Ovary (tissue), 9 donors: ENCODE data around the gene EFEMP2. TPM values are rescaled to one million over a fixed set of nuclear protein-coding genes. Genes with fewer than 3 reads are reported as not detected.

ENCODE experiments used
- DNase-seq, 5 donors: peaks; one replicate each; pipeline ENCODE4 v3.0.0-alpha.2; 2019 to 2020
- H3K27ac ChIP-seq, 2 donors: fragments of 200-600 bp; one replicate each; pipeline versions ENCODE4 v1.5.1 to v1.8.0; 2019 to 2022
- H3K27me3 ChIP-seq: fragments of 200-600 bp; one replicate; pipeline ENCODE4 v1.8.0; 2022
- H3K36me3 ChIP-seq: fragments of 200-600 bp; sonication (generic); one replicate; pipeline ENCODE4 v1.5.1; 2019
- H3K4me1 ChIP-seq: one replicate; pipeline ENCODE4 v1.8.1; 2013; ENCODE audit warnings: mild to moderate bottlenecking, moderate library complexity; ENCODE audit not compliant: insufficient read depth
- H3K4me3 ChIP-seq: fragments of 200-600 bp; sonication (generic); one replicate; pipeline ENCODE4 v1.5.1; 2017
- H3K9me3 ChIP-seq, 2 donors: fragments of 200-600 bp in 1 of 2; sonication (generic) in 1 of 2; one replicate each; pipeline versions ENCODE4 v1.5.1 to v1.8.1; 2013 to 2019; ENCODE audit warnings: mild to moderate bottlenecking in 1 of 2, moderate library complexity in 1 of 2
- EP300 ChIP-seq: sonication (generic); formaldehyde crosslinking; IDR thresholded peaks from one replicate; pipeline ENCODE4 v1.6.1; 2017; ENCODE audit warnings: antibody characterized with exemption
- POLR2A ChIP-seq: fragments of 450-650 bp; IDR thresholded peaks from one replicate; pipeline ENCODE4 v1.6.1; 2017; ENCODE audit warnings: antibody characterized with exemption, mild to moderate bottlenecking, moderate library complexity
- WGBS, 3 donors: extraction: QIAGEN DNeasy Blood & Tissue Kit in 1 of 3; methylation state at CpG; one replicate each; pipeline versions ENCODE4 v1.1.5 to v1.1.7; 2013 to 2017; 5-methylcytosine and 5-hydroxymethylcytosine counted together
- intact Hi-C, 4 donors: fragments of 100-400 bp; cut with DNase I; formaldehyde crosslinking; loops; one replicate each; pipeline versions ENCODE4 v1.11.0 to v1.15.1; 2022 to 2023
- polyA plus RNA-seq, 2 donors: library from polyadenylated mRNA; stranded (reverse); fragments of 200-250 nt in 1 of 2; fragments of 350-450 nt in 1 of 2; fragmentation: Illumina TruSeq in 1 of 2; extraction: RNeasy Lipid Tissue Mini Kit (QIAGEN cat#74804) in 1 of 2; gene quantifications; one replicate each; pipeline ENCODE4 v1.2.3, GENCODE V29; 2013 to 2014
- total RNA-seq, 7 donors: library from RNA; depleted of rRNA in 2 of 7; stranded (reverse); fragments of >200 nt in 2 of 7; fragmentation: NEBNext Ultra II Directional in 3 of 7; extraction: Animal tissue kit (Norgen Biotek cat#: 25700) in 3 of 7; gene quantifications; one replicate each; pipeline versions ENCODE4 v1.1.0 to v1.2.4, GENCODE V29; 2016 to 2023
- TF ChIP-seq, protein P1 (sequence below), 3 donors: fragments of 450-650 bp in 2 of 3; fragments of 200-600 bp in 1 of 3; IDR thresholded peaks; one replicate each; pipeline versions ENCODE4 v1.5.1 to v1.8.0; 2016 to 2022; ENCODE audit warnings: antibody characterized with exemption in 3 of 3, mild to moderate bottlenecking in 1 of 3
- donor health status: DM: no; HTN: no; CAD: no; lungs with moderate emphysema.
- donor health status: DM: no; HTN: no; CAD: no.
- donor health status: Bipolar disorder and iron deficiency.
- donor health status: DM: yes; HTN: yes; CAD: no.
- donor health status: DM: no; HTN: no; CAD: no.
- donor health status: DM: yes; HTN: yes; CAD: no.

EFEMP2 gene
- total and polyA plus RNA-seq, 9 donors: 46.6 to 172 (median 132) TPM

DNA sequence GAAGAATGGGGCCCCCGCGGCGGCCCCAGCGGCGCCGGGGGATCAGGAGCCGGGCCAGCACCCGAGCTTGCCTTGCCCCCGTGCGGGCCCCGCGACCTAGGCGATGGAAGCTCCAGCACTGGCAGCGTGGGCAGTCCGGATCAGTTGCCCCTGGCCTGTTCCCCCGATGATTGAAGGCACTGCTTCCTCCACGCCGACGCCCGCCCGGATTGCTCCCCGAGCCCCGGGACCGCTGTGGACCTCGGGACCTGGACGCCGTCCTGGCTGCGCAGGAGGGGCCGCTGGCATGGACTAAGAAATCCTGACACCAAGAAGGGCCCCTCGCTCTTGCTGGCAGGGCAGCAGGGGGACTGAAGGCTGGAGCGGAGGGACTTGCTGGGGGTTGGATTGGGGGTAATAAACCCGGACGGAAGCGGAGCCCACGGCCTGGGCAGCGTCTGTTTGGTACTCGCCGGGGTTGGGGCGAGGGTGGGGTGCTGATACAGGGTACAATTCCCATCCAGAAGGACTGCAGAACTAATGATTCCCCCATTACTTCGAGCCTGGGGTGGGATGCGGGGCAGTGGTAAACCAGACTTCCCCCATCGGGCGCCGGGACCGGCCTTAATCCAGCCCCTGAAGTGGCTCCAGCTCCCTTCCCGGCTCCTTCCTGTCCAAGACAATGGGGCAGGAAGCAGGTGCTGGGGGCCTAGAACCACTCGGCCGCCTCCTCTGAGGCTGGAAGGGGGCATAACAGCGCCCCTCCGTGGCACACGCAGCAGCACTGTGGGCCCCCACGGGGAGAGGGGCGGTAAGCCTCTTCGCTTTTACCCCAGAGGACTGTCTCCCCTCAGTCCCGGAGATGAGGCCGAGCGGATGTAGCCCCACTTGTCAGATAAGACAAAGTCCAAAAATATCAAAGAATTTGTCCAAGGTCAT lies 18.9 kb upstream of the EFEMP2 start:
- Histone ChIP-seq H3K36me3 (no peaks in the 10 kb centered on the region), H3K27me3 (no peaks in the 10 kb centered on the region), H3K4me3 (peak overlapping the region; percentile 55), H3K27ac (peak overlapping the region; percentile 91 to 95), H3K4me1 (peaks cover 21% of the 10 kb centered on the region), H3K9me3 (no peaks in the 10 kb centered on the region)
- peak in 4 of 5 donors; percentile 55 to 69 (median 62) for DNase-seq
- TF ChIP-seq EP300 (no peak), POLR2A (no peak)
- TF ChIP-seq, protein P1, sequence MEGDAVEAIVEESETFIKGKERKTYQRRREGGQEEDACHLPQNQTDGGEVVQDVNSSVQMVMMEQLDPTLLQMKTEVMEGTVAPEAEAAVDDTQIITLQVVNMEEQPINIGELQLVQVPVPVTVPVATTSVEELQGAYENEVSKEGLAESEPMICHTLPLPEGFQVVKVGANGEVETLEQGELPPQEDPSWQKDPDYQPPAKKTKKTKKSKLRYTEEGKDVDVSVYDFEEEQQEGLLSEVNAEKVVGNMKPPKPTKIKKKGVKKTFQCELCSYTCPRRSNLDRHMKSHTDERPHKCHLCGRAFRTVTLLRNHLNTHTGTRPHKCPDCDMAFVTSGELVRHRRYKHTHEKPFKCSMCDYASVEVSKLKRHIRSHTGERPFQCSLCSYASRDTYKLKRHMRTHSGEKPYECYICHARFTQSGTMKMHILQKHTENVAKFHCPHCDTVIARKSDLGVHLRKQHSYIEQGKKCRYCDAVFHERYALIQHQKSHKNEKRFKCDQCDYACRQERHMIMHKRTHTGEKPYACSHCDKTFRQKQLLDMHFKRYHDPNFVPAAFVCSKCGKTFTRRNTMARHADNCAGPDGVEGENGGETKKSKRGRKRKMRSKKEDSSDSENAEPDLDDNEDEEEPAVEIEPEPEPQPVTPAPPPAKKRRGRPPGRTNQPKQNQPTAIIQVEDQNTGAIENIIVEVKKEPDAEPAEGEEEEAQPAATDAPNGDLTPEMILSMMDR (IDR thresholded peaks at IDR 0.05): no peak
- WGBS, 3 donors: 1 to 4% (median 1%) methylated on average over 40 to 57 of the region's 57 CpGs
- intact Hi-C loops: no loop called here

DNA sequence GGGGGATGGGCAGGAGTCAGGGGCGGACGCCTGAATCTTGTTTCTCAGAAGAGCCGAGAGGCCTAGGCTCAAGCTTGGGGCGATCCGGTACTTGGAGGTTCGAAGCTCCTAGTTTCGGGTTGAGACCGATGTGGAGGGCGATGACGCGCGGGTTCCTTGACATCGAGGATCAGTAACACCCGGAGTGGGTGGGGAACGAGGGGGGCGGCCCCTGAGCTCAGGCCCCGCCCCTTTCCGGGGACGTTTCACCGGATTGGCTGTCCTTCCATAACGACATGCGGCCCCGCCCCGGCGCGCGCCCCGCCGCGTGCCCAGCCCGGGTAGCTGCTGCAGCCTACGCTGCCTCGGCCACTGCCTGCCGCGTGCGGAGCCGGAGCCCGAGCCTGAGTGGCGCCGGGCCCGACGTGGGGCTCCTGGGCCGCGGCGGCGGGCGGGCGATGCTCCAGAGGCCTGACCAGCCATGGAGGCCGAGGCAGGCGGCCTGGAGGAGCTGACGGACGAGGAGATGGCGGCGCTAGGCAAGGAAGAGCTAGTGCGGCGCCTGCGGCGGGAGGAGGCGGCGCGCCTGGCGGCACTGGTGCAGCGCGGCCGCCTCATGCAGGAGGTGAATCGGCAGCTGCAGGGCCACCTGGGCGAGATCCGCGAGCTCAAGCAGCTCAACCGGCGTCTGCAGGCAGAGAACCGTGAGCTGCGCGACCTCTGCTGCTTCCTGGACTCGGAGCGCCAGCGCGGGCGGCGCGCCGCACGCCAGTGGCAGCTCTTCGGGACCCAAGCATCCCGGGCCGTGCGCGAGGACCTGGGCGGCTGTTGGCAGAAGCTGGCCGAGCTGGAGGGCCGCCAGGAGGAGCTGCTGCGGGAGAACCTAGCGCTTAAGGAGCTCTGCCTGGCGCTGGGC lies 18.0 kb upstream of the EFEMP2 start, which contains the start of gene CCDC85B:
Gene CCDC85B, plus strand, starts transcription at position 350 of the 895 bp plus-strand sequence. Its CDS starts 111 bp downstream, at position 461.
- H3K27me3 ChIP-seq: no peaks in the 10 kb centered on the region
- intact Hi-C loops: no loop called here
- peak; percentile 99 to 100 (median 99) for DNase-seq
- no peaks in the 10 kb centered on the region for H3K9me3 ChIP-seq
- peaks cover 21% of the 10 kb centered on the region for H3K4me1 ChIP-seq
- peak within 1 kb of the TSS; percentile 91 to 95 for H3K27ac ChIP-seq
- no peaks in the 10 kb centered on the region for H3K36me3 ChIP-seq
- 0% methylated on average over 67 to 94 of the region's 94 CpGs for WGBS, 3 donors
- TF ChIP-seq, protein P1 (IDR thresholded peaks at IDR 0.05): peak in 2 of 3 donors; percentile 40 to 61
- TF ChIP-seq POLR2A: peak; percentile 96
- TF ChIP-seq EP300: peak; percentile 15
- H3K4me3 ChIP-seq: peak within 1 kb of the TSS; percentile 55

DNA sequence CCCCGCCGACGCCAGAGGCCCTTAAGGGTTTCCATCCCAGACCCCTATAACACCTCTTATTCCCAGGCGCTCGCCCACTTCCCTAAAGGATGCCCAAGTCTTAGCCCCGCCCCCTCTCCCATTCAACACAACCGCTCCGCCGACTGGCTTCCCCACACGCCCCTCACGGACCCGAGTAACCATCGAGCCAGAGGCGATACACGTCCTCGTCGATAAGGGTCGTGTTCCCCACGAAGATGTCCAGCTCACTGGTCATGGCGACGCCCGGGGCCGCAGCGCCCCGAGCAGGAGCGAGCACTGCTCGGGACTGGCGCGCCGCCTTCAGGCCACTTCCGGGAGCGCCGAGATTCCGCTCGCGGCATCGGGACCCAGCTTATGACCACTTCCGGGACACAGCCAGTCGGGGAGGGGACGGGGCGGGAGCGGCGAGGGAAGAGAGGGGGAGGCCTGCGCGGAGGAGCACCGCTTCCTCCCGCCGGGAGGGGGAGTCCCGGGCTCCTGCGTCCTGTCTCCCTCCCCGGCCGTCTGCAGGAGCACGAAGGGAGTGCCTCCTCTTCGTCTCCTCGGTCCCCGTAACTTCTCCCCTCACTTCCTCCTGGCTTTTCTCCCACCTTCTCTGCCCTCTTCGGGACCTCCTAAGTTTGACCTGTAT lies 15.7 kb upstream of the EFEMP2 start, which contains the start of gene FIBP:
Gene FIBP, minus strand, starts transcription at position 309 of the 652 bp plus-strand sequence. Its CDS starts 53 bp downstream, at position 256.
- no peaks in the 10 kb centered on the region for H3K27me3 ChIP-seq
- no peaks in the 10 kb centered on the region for H3K36me3 ChIP-seq
- peak; percentile 98 for DNase-seq
- TF ChIP-seq POLR2A (peak; percentile 92), EP300 (no peak)
- TF ChIP-seq, protein P1 (IDR thresholded peaks at IDR 0.05): peak; percentile 91 to 99 (median 98)
- H3K9me3 ChIP-seq: no peaks in the 10 kb centered on the region
- peak within 1 kb of the TSS; percentile 91 to 95 for H3K27ac ChIP-seq
- H3K4me3 ChIP-seq: peak within 1 kb of the TSS; percentile 55
- peaks cover 21% of the 10 kb centered on the region for H3K4me1 ChIP-seq
- WGBS, 3 donors: 1% methylated on average over 55 to 57 of the region's 57 CpGs
- intact Hi-C loops: loop anchor here in 2 of 4 donors (2.0 to 10.0 kb wide), 4 partner anchors 31 to 1227 kb away; partner anchors contain the start of genes SART1 (in 2 of the 2), C11orf68 (in 1 of the 2), DRAP1 (in 1 of the 2) and KDM2A (in 1 of the 2)
